GM18517 (cell line): ENCODE results near the gene PHACTR2.
"Not testable (repeated sequence)": the region's sequence is repeated elsewhere in the genome, so short reads cannot be mapped to it uniquely, and the experiment has no call there.

ENCODE experiments used
- ATAC-seq: cut with Tn5 transposase; IDR thresholded peaks from one replicate; pipeline ENCODE4 v1.9.1; 2021; ENCODE audit warnings: mild to moderate bottlenecking, moderate library complexity; ENCODE audit not compliant: unreplicated experiment

Gene PHACTR2

GRCh38 chr6:143738072-143738690 lies 60.4 kb downstream of the PHACTR2 start:
- ATAC-seq: not testable (repeated sequence)

GRCh38 chr6:143739341-143739851 lies 61.6 kb downstream of the PHACTR2 start:
- ATAC-seq: no peak

- ATAC-seq: no peak
Measured at GRCh38 chr6:143740213-143740612, 62.4 kb downstream of the PHACTR2 start.

GRCh38 chr6:143741480-143741879 lies 63.7 kb downstream of the PHACTR2 start:
- ATAC-seq: no peak

- no peak for ATAC-seq
Measured at GRCh38 chr6:143742070-143742954, 64.5 kb downstream of the PHACTR2 start.

- ATAC-seq: no peak
Measured at GRCh38 chr6:143742955-143743255, 65.1 kb downstream of the PHACTR2 start.

- ATAC-seq: no peak
Measured at GRCh38 chr6:143743301-143744166, 65.8 kb downstream of the PHACTR2 start.

- no peak for ATAC-seq
Measured at GRCh38 chr6:143744551-143745165, 66.9 kb downstream of the PHACTR2 start.

GRCh38 chr6:143745166-143746133 lies 67.7 kb downstream of the PHACTR2 start:
- no peak for ATAC-seq

GRCh38 chr6:143746202-143747119 lies 68.7 kb downstream of the PHACTR2 start:
- ATAC-seq: no peak

- ATAC-seq: no peak
Measured at GRCh38 chr6:143747347-143747842, 69.6 kb downstream of the PHACTR2 start.

- no peak for ATAC-seq
Measured at GRCh38 chr6:143749891-143750290, 72.1 kb downstream of the PHACTR2 start.

GRCh38 chr6:143750877-143751276 lies 73.1 kb downstream of the PHACTR2 start:
- no peak for ATAC-seq

GRCh38 chr6:143752459-143752858 lies 74.7 kb downstream of the PHACTR2 start:
- no peak for ATAC-seq

- no peak for ATAC-seq
Measured at GRCh38 chr6:143753678-143754077, 75.9 kb downstream of the PHACTR2 start.

GRCh38 chr6:143754204-143754603 lies 76.4 kb downstream of the PHACTR2 start:
- no peak for ATAC-seq

GRCh38 chr6:143755301-143755744 lies 77.6 kb downstream of the PHACTR2 start:
- no peak for ATAC-seq

GRCh38 chr6:143757346-143757832 lies 79.6 kb downstream of the PHACTR2 start:
- ATAC-seq: no peak
